Activated effector memory CD4-positive, alpha-beta T cell treated with Interleukin-2 at 50 U/mL for 16 hours (primary cell): Measurements from ENCODE around the gene ABCA10.

Experiments used
- DNase-seq: peaks from one replicate; pipeline ENCODE4 v3.0.0-alpha.2; 2020

ABCA10 gene

DNA sequence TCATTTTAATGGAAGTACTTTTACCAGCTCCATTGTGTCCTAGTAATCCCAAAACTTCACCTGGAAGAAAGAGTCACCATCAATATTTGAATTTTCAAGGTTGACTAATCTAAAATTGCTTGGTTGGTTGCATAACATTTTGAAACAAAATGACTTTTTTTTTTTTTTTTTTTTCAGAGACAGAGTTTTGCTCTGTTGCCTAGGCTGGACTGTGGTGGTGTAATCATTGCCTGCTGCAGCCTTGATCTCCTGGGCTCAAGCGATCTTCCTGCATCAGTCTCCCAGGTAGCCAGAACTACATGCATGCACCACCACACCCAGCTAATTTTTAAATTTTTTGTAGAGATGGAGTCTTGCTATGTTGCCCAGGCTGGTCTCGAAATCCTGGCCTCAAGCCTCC lies 74.4 kb downstream of the ABCA10 start:
- no peak for DNase-seq

DNA sequence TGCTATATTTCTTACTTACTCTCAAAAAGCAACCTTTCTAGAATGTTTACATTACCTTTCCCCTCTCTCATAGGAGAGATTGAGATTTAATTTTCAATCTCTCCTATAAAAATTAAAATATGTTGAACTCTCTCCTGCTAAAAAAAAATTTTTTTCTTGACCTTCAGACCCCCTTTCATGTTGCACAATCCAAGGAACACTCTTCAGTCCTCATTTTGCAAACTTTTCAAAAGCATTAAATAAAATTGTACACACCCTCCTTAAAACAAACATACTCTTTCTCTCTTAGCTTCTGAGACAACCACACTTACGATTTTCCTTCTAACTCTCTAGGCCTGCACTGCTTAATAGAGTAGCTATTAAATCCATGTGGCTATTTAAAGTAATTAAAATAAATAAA lies 78.3 kb downstream of the ABCA10 start:
- DNase-seq: no peak

DNA sequence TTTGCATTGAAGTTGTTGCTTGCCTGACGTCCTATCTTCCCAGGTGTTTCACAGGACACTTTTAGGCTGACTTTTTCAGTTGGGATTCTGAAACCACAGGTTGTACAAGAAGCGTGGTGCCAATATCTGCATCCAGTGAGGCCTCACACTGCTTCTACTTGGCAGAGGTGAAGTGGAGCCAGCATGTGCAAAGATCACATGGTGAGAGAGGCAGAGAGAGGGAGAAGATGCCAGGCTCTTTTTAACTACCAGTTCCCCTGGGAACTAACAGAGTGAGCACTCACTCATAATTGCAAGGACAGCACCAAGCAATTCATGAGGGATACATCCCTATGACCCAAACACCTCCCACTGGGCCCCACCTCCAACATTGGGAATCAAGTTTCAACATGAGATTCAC lies 81.2 kb downstream of the ABCA10 start:
- no peak for DNase-seq

DNA sequence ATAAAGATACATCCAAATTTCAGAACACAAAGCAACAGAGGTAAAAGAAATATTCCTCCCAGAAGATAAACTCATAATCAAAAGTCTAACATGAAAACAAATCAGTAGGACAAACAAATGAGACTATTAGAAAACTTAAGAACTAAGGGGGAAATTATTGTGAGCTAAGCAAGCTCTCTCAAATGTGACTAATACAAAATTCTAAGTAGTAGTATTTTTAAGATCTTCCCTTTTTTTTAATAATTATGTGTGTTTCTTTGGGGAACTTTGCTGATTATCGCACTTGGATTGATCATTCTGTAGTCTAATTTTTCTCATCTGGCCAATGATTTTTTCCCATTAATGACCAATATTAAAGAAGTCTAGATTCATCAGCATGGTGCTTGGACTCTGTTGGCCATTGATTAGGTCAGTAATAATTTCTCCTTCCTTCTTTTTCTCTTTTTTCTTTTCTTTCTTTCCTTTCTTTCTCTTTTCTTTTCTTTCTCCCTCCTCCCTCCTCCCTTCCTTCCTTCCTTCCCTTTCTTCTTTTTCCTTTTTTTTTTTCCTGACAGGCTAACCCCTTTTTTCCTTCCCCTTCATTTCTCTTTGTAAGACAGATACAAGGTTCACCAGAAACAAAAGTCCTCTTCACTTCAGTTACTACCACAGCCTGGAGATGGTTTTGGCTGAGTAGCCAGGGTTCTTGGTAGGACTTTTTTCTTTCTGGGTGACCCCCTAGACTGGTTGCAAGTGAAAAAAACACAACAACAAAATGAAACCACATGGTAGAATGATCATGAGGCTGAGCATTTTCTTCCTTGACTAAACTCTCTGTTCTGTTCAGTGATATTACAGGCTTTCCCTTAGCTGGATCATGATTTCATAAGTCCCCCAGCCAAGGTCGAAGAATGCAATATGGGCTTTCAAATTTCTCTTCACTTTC lies 84.0 kb downstream of the ABCA10 start:
- no peak for DNase-seq

DNA sequence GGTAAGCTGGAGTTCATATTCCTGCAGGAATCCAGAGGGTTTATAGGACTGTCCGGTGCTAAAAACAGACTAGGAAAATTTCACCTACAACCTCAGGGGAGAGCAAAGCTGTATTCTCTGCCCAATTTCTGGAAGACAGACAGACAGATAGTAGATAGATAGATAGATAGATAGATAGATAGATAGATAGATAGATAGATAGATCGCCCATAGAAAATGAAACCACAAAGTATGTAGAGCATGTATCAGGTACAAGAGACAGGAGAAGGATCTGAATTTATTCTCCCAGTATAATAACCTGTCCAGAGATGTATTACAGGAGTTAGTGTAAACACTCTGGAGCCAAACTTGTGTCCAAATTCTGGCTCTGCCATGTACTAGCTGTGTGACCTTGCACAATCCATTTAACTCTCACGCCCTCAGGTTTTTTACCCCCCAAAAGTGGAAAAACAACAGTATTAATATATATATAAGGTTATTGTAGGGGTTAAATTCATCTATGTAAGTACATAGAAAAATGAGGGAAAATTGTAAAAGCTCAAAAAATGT lies 84.9 kb downstream of the ABCA10 start:
- DNase-seq: no peak

DNA sequence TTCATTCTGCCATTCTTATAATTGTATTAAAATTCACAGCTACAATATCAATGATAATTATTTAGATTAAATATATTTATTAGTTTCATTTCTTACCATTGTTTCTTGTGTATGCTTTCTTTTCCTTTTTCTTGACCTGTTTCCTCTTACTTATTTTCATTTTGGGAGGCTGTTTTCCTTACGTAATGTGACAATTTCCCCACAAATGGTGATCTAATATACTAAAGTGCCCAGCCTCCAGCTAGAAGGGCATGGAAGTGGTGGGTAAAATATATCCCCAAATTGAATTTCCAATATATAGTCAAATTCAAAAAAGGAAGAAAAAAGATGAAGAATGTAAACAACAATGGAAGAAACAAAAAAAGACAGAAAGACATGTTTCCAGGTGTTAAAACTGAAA lies 85.5 kb downstream of the ABCA10 start:
- no peak for DNase-seq

DNA sequence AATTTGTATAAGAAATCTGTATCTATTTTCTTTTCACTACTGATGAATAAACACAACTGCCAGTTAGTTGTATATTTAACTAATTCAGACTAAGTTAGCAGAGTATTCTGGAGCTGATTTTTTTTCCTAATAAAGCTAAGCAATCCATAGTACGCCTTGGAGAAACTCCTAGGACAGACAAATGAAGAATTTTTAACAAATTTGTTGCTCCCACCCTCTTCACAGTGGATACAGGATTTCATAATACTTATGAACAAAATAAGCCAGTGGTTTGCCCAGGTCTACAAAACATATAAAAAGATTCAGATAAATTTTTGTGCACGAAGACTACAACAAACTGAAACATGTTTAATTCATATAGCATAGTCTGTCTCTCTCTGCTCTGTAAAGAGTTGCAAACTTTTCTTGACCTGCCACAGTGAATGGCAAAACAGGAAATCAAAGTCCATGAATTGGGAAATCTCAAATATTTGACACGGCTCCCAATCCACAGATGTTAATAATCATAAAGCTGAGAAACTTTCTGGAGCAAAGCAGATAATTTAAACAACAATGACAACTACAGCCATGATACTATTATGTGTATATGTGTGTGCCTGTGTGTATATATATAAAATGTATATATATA lies 86.3 kb downstream of the ABCA10 start:
- no peak for DNase-seq

DNA sequence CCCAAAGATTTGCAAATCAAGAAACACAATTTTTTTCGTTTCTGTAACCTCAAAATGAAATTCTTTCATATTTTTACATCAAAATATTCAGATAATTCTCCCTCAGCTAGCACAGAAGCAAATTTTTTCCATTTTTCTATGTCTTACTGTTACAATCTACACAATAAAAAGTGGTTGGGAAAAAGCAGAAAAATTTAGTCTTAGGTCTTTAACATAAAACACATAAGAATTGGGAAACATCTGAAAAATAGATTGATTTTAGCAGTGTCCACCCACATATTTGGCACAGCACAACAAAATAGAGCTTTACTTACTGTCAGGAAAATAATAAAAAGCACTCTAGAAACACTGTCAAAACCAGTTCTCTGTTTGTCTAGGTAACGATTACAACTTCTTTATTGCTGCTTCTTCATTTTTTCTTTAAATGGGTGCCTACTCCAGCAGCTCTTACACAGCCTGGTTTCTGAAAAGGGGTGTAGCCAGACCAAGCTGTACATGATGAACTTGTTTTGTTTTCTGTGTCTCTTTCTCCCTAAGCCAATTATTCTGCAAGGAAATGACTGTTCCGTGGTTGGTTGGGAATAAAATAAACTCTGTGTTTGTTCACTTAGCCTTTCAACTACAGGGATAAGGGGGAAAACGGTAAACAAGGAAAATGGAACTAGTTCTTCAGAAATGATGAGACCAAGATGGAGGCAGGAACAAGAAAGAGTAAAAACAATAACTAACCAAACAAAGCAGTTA lies 87.0 kb downstream of the ABCA10 start, which contains the start of gene ABCA6:
ABCA6 (minus strand) TSS at position 465 of the 744 bp plus-strand sequence. CDS start 1,192 bp downstream, outside the sequence.
- DNase-seq: no peak

DNA sequence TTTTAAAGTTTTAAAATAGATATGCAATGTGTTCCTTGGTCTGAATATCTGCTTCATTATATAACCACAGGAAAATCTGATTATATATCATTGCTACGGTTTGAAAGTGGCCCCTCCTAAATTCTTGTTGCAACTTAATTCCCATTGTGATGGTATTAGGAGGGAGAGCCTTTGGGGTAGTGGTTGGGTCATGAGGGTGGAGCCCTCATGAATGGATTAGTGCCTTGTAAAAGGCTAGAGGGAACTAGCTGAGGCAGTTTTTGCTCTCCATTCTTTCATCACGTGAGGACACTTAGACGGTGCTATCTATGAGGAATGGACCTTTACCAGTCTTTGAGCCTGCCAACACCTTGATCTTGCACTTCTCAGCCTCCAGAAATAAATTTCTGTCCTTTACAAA lies 94.5 kb downstream of the ABCA10 start:
- no peak for DNase-seq

DNA sequence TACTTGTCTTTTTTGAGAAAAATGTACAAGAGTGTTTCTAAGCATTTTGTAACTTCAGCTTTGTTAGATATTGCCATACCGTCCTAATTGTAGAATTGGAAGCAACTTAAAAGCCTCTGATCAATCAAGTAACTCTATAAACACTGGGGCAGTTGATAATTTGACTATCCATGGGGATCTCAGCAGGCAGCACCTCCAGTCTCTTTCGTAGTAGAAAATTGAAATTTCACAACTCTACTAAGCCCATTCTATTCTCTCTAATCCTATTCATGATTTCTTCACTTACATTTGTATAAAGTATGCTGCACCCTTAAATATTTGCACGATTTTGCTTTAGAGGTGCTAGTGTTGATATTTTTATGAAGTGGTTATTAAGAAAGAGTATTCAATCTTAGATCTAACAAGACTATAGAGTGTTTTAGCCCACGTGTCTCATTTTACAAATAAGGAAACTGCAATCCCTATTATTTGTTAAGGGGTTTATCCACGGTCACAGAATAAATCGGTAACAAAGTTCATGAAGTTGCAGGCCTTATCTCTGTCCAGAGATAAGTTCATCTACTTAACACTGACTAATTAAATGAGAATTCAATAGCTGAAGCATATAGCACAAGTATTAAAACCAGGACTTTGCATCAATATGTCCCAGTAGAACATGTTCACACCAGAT lies 97.9 kb downstream of the ABCA10 start:
- DNase-seq: no peak

DNA sequence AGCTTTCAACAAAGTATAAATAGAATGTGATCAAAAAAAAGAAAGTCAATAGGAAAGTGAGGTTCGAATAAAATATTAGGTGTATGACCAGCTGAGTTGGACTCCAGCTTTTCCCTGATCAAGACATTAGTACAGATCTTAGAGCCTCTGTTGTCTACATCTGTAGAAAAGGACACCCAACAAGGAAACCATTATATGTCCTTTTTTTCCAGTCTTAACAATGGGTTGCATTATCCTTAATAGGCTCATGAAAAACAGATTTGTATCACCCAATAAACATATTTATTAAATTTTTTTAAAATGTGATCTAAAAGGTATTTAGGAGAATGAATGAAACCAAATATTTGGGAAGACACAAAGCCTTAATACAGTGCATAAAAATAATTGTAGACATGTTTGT lies 105.0 kb downstream of the ABCA10 start:
- no peak for DNase-seq

DNA sequence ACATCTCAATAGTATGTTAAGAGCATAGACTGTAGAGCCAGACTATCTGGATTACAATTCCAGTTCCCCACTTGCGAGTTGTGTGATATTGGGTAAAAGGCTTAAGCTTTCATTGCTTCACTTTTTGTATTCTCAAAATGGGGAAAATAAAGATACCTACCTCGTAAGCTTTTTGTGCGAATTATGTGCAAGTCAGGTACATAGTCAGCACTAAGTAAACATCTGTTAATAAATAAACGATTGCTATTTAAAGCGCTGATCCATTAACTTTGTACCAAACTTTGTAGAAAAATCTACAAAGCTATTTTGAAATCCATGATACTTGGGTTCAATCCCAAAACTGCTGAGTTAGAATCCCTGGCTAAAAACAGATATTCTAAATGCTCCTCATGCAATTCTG lies 106.6 kb downstream of the ABCA10 start:
- DNase-seq: no peak

DNA sequence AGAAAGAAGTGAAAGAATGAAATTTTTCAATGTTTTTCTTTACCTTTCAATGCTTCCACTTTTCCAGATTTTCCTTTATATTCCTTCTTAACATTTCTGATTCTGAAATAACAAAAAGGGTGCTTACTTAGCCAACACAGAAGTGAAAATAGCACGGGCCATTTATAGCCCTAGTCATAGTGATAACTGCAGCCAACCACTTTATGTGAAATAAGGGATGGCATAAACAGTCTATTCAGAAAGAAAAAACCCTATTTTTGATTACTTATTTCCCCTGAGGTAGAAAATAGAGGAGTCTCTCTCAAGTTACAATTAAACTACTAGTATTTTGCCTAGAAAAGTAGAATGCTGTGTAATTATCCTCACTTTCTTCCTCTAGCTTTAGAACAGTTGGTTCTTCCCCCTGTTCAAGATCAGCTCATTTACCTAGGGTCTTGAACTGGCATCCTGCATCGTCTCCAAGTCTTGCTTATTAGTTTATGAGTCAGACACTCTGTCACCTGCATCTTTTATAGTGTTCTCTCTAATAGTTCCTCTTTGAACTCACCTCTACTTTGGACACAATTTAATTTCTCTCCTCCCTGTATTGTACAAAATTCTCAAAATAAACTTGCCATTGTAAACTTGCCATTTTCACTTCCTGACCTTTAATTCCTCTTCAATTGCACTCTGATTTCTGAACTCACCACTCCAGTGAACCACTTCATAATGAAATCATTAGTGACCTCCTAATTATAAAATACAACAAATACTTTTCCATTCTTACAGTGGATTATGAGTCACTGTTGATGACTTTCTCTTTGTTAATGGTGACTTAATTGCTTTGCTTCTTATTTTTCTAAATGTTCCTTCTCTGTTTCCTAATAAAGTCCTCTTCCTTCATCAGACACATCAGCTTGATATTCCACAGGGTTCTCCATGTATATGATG lies 110.5 kb downstream of the ABCA10 start:
- no peak for DNase-seq

DNA sequence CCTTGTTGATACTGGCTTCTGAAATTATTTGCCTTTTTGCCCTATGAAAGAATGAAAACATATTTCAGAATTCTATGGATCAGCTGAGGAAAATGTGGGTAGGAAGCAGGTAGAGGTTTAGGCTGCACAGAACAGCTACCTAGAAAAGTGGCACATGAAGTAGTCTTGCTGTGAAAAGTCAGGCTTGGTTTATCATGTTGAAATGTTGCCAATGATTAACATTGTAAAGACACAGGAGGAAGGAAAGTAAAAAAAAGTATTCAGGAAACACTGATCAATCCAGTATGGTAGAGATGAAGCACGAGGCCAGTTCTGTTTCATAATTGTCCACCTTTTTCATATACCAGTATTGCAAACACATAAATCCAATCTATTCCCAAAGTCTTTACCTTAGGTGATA lies 116.8 kb downstream of the ABCA10 start:
- no peak for DNase-seq

DNA sequence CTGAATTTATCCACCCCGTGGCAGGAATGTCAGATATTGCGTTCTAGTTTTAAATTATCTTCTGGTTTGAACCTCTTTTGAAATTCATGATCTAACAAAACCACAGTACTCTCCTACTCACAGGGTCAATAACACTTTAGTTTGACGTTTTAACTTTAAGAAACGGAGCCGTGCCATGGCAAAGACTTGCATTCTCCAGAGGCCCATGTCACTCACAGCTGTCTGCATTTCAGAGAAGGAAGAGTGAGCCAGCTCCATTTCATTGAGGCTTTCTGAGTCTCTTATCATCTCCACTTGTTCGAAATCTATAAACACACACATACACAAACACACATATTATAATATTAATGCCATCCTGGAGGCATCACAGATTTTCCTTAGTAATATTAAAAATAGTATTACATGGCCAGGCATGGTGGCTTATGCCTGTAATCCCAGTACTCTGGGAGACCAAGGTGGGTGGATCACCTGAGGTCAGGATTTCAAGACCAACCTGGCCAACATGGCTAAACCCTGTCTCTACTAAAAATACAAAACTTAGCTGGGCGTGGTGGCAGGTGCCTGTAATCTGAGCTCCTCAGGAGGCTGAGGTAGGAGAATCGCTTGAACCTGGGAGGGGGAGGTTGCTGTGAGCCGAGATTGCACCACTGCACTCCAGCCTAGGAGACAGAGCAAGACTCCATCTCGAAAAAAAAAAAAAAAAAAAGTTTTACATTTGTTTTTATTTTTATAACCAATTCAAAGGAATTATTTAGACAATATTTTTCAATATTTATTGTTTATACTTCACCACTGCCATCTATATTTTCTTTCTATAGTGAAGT lies 122.5 kb downstream of the ABCA10 start:
- DNase-seq: no peak

DNA sequence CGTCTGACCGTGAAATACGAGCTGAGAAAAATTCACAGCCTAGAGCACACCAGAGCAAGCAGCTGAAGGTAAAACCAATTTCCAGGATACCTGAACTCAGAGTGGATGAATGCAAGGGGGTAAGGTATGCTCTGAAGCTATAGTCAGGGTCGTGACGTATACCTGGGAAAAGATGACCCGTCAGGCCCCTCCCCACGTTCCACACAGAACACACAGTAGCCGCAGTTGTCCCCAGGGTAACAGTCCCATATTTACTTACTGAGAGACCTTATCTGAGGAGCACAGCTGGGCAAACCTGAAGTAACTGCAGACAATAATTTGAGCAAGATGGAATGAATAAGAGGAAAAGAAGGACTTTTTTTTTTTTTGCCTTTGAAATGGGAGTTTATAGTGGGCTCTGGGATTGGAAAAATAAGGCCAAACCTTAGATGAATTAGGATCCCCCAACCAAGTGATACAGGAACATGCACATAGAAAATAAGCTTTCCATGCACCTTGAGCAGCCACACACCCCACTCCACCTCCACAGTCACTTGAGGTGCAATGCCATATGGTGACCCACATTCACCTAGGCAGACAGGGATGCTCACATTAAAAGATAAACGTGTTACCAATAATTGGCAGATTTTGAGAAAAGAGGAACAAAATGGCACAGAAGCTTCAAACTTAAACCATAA lies 124.9 kb downstream of the ABCA10 start:
- no peak for DNase-seq

DNA sequence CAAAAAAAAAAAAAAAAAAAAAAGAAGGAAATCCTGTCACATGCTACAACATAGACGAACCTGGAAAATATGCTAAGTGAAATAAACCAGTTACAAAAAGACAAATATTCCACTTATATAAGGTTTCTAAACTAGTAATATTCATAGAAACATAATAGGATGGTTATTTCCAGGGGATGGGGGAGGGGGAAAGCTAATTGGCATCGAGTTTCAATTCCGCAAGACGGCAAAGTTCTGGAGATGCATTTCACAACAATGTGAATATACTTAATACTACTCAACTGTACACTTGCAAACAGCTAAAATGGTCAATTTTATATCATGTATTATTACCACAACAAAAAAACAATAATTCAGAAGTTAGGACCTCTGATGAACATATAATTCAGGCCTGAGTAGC lies 130.0 kb downstream of the ABCA10 start:
- no peak for DNase-seq
